Muscle of arm (tissue), 12 donors: ENCODE data around the gene SLC39A8. TPM values are rescaled to one million over a fixed set of nuclear protein-coding genes. Genes with fewer than 3 reads are reported as not detected.
A peak's percentile ranks its signal among the peaks of the same experiment; 100 is the strongest.
"Not testable (repeated sequence)": the region's sequence is repeated elsewhere in the genome, so short reads cannot be mapped to it uniquely, and the experiment has no call there.

ENCODE experiments used
- DNase-seq: peaks from one replicate; pipeline ENCODE4 v3.0.0-alpha.2; 2013
- polyA plus RNA-seq, 12 donors: library from polyadenylated mRNA; unstranded; fragments of 120-200 nt; gene quantifications; one replicate each; pipeline ENCODE4 v1.2.1, GENCODE V29; 2013; ENCODE audit not compliant: insufficient read length in 12 of 12

Gene SLC39A8
- polyA plus RNA-seq, 12 donors, result 2.7 to 11.8 (median 3.2) TPM; not detected in 1

DNA sequence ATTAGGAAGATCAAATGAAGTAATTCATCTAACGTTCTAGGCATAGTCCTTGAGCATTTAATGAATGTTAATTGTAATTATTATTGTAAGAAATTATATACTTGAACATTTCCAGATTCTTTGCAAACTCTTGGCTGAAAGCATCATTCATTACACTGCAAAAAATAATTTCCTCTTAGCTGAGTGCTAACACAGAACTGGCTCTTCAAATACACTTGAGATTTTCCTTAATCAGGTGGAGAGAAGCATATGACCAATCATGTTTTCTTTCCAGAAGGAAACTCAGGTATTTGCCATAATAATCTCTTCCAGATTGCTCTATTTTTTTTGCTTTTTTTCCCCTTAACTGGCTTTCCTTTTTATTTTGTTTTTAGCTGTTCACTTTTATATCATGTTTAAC lies 42.5 kb downstream of the SLC39A8 start:
- DNase-seq, result no peak

DNA sequence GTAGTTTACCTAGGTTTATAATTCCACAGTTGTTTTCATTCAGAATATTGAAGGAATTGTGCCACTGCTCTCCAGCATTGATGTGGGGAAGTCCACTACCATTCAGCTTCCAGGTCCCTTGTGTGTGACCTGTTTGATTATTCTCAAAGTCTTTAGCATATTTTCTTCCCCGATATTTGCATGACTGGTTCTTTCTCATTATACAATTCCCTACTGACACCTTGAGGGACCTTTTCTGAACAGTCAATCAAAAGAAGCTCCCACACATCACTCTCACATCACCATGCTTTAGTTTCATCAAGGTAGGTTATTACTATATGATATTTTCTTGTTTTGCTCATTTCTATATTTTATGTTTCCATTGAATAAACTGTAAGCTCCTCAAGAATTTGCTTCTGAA lies 44.1 kb downstream of the SLC39A8 start:
- DNase-seq, result no peak

DNA sequence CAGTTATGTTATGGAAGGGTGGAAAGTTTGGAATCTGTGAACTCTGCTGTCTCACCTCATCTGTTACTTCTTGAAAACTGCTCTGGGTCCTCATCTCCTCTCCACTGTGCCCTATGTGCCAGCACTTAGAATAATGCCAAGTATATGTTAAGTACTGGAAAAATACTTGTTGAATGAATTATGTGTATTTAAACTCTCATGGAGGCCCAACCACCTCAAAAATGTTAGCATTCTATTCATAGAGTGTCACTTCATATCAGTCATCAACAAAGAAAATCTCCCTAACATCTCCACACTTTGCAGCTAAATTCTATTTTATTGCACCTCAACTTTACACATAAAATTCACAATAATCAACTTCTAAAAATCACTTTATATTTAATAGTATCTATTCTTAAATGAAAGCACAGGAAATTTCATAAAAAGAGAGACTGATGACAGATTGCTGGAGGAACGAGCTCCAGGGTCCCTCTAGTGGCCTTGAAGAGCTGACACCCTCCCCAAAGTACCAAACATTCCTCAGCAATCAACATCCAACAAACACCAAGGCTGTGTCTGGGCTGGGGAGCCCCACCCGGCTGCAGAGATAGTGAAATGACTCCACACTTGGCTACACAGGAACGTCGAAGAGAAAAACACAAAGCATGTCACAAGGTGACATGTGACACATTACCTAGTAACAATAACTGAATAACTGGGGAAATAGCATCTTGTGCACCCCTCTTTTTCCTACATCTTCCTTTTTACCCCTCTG lies 45.8 kb downstream of the SLC39A8 start:
- peak; percentile 11 for DNase-seq

DNA sequence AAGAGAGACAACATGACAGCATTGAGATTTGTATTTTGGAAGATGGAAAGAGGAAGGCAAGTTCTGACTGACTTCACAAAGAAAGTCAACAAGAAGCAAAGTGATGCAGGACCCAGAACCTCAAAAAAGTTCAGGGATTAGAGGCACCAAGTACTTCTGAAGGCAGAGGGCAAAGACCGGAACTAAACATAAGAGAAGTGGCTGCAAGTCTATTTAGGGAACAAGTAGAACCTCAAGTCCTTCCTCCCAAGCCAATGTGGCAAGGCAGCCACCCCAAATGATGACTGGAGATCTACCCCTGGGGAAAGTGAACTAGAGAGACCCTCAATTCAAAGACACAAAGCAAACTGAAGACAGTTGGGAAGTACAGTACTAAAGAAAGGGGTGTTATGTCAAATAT lies 46.6 kb downstream of the SLC39A8 start:
- DNase-seq, result no peak

DNA sequence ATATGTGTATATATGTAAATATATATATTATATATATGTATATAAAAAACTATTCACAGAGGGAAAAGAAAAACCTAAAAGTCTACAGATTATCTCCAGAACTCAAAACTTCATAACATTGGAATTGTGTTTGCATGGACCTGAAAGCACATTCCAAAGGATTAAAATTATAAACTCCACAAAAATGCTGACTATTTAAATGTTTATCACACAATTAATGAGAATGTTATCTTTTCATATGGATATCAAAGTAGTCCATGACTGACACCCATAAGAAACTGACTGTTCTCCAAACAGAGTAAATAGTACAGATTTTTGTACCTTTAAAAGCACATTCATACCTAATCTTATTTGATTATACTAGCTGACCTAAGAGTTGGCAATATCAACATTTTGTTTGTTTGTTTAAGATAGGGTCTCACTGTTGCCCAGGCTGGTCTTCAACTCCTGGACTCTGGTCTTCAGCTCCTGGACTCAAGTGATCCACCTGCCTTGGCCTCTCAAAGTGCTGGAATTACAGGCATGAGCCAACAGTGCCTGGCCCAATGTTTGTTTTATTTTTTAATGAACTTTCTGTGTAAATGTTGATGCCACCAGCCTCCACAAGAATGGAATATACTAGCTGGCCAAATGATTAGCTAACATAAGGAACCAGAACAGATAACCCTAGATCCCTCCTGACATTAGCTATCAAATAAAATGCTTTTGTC lies 50.0 kb downstream of the SLC39A8 start:
- no peak for DNase-seq

DNA sequence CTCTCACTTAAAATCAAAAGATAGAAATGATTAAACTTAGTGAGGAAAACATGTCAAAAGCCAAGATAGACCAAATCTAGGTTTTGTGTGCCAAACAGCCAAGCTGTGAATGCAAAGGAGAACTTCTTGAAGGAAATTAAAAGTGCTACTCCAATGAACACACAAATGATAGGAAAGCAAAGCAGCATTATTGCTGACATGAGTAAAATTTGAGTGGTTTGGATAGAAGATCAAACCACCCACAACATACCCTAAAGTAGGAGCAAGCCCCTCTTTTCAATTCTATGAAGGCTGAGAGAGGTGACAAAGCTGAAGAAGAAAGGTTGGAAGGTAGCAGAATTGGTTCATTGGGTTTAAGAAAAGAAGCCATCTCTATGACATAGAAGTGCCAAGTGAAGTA lies 56.8 kb downstream of the SLC39A8 start:
- no peak for DNase-seq

DNA sequence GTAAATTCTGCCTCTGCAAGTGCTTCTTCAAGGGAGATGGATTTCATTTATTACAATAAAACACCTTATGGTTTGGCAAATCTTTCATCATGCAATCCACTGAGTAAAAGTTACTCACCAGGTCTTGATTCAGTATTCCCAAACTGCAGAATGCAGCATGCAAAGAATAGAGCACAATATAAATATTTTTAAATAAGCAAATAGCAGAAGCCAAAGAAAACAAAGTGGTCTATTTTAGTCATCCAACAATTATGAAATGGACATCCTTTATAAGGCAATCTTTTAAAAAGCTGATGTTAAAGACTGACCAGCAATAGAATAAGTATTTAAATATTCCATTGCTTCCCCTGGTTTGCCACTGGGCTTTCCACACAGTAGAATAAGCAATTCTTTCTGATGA lies 59.5 kb downstream of the SLC39A8 start:
- DNase-seq, result no peak

DNA sequence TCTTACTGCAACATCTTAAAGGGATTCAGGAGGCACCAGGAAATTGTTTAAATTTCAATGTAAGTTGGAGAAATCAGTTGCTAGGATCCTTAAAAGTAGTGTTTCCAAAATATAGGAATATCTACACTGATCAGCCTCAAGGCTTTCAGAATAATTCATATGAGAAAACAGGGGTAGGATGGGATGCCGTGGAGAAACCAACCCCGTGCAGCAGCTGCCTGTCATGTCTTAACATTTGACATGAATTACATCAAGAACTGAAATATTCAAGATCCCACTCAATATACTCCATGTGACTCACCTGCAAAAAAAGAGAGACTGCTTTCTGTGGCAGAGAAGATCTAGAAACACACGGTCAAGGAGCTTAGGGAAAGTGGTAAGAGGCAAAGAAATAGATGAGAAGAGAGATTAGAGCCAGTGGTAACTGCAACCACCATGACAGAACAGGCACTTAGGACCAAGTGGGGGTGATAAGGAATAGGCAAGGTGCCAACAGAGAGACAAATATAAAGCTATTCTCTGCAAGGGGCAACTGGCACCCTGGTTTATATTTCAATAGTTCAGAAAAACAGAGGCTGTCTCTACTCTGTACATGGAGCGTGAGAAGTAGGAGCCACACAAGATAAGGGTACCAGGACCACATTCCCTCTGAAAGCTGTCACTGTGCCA lies 64.0 kb downstream of the SLC39A8 start:
- no peak for DNase-seq

DNA sequence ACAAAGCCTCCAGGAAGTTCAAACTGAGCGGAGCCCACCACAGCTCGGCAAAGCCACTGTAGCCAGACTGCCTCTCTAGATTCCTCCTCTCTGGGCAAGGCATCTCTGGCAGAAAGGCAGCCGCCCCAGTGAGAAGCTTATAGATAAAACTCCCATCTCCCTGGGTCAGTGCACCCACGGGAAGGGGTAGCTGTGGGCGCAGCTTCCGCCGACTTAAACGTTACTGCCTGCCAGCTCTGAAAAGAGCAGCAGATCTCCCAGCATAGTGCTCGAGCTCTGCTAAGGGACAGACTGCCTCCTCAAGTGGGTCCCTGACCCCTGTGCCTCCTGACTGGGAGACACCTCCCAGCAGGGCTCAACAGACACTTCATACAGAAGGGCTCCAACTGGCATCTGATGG lies 72.0 kb downstream of the SLC39A8 start:
- DNase-seq, result not testable (repeated sequence)

DNA sequence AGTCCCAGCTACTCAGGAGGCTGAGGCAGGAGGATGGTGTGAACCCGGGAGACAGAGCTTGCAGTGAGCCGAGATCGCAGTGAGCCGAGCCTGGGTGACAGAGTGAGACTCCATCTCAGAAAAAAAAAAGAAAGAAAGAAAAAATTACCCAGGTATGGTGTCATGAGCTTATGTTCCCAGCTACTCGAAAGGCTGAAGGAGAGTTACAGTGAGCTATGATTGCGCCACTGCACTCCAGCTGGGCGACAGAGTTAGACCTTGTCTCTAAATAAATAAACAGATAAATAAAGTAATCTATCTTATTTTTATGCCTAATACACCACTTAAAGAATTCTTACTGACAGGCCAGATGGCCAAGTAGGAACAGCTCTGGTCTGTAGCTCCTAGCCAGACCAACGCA lies 73.0 kb downstream of the SLC39A8 start:
- no peak for DNase-seq

DNA sequence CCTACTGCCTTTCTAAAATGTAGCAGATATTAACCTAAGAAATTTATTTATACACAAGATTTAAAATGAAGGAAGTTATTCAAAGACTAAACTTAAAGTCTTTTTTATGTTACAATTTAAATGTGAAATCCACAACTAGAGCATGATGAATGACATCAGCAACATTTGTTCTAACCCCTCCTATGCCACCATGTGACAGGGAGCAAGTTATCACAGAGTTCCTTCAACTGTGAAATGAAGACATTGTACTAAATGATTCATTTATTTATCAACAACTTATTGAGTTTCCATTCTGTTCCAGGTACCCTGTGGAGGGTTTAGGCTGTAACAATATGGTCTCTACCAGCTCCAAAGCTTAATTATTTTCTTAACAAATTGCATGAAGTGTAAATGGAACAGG lies 76.9 kb downstream of the SLC39A8 start:
- DNase-seq, result no peak

DNA sequence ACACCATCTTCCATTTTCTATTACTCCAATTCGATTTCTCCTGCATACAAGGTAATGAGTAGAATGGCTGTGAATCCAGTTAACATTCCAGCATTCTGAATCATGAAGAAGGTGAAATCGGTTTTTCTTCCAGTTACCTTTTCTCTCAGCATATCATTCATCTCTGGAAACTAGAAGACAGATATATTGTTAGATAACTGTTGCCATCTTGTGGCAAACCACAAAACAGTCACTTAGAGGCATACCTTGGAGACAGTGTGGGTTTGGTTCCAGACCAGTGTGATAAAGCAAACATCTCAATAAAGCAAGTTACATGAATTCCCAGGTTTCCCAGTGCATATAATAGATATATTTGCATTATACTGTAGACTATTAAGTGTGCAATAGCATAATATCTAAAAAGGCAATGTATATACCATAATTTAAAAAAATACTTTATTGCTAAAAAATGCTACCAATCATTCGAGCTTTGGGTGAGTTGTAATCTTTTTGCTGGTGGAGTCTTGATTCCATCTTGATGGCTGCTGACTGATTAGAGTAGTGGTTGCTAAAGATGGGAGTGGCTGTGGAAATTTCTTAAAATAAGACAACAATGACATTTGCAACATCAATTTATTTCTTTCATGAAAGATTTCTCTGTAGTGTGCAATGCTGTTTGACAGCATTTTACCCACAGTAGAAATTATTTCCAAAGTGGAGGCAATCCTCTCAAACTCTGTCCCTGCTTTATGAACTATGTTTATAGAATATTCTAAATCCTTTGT lies 82.1 kb downstream of the SLC39A8 start:
- peak; percentile 51 for DNase-seq

DNA sequence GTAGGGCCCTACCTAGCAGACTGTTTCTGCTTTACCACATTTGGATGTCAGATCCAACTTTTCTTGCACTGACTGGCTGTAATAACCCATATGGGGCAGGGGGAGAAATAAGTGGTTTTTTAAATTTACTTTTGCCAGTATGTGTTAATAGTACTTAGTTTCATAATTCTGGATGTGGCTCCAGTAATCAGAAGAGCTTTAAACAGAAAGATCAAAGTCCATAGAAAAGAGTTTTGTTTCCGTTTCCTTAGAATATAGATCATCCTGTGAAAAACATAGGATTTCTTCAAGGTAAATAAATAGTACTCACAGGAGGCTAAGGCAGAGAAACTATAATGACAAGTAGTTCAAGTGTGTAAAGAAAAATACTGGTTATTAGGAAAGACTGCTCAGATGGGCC lies 85.6 kb downstream of the SLC39A8 start:
- DNase-seq, result no peak

DNA sequence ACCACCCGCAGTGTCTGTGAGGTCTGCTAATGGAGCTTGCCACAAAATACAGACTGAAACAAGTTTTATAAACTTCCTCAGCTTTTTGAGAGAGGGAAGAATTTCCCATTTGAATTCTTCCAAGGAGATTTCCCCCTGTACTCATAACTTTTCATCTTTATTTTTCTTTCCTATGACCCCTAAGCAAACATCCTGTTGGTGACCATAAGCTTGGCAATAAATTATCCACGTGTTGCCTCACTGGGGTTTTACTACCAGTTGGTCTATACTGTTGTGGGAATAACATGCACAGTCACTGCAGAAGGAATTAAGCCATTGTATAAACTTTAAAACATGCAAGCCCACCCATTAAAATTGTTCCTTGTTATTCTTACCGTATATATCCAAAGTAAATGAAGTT lies 86.2 kb downstream of the SLC39A8 start:
- DNase-seq, result no peak

DNA sequence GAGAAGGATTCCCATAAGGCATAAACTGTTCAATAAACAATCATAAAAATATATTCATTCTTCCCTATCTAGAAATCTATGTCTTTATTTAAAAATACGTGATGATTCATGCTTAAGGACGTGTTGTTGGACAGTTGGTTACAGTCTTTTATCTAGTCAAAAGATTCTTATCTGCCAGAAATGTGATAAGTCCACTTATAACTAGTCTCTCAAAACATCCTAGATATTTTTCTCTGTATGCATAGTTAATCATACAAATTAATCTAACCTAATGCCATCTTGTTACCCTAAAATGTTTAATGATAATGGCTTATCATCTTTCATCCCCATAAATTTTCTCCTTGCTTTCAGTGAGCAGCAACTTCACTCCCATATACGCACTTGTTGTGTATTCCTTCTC lies 89.0 kb downstream of the SLC39A8 start:
- DNase-seq, result no peak

DNA sequence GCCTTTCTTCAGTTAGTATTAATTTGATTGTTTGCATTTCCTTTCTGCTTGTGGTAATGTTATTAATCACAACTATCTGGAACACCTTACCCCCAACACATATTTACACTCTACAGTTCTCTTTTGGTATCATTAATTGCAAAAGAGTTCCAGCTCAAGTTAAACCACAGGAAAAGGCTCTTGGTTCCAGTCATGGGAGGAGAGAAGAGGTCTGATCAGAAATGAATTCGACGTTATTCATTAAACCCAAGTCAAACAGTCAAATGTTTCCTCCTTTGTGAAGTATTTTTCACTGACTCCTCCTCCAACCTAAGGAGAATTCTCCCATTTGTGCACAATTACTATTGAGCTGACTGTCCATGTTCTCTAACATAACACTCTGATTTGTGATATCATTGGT lies 91.4 kb downstream of the SLC39A8 start:
- no peak for DNase-seq

DNA sequence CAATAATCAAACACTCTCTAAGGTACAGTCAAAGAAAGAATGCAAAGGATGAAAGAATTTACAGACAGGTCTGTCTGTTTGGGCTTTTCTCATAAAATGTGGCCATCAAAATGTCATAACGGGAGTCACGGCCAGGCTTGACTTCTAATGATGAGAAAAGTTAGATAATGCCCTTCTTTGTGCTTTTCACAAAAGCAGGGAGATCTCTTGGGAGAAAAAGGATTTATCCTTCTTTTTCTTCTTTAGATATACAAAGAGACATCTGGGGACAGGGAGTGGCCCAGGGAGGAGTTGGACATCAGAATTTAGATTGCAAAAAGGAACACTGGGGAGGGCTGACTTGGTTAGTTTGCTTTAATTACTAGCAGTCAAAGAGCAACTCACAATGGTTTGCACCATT lies 93.1 kb downstream of the SLC39A8 start:
- no peak for DNase-seq

DNA sequence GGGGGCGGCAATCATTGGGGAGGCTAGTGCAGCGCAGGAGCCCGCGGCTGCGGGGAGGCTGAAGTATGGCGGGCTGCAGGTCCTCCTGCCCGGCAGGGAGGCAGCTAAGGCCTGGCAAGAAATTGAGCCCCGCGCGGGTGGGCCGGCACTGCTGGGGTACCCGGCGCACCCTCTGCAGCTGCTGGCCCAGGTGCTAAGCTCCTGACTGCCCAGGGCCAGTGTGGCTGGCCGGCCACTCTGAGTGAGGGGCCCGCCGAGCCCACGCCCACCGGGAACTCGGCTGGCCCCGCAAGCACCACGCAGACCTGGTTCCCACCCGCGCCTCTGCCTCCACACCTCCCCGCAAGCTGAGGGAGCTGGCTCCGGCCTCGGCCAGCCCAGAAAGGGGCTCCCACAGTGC lies 94.9 kb downstream of the SLC39A8 start:
- DNase-seq, result no peak

DNA sequence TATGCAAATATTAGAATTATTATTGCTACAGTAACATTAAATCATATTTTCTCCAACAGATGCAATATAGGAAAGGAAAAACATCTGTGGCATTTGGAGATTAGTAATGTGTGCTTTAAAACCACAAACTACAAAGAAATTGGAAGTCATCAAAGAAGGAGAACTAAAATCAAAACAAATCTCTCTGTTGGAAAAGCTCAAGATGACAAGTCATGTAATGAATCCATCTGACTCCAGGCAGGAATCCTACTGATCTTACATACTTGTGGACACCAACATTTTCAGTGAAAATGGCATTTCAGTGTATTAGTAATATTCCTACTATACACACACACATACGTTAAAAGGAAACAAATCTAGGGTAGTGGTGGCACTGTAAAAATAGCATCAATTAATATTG lies 98.2 kb downstream of the SLC39A8 start:
- DNase-seq, result no peak

DNA sequence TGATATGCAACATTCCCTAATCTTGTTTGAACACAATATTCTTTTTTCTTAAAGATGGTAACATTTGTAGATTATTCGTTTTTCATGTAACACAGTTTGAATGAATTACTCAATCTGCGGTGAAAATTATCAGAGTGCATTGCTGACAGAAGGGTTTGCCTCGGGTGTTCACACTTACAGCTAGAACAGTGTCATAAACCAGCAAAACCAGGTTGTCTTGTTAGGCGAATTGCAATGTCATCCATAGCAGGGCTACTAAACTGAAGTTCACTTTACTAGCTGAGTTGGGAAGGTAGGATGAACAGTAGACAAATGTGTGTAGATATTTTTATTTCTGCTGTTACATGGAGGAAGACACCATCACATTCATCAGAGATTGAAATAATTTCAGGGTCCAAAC lies 98.9 kb downstream of the SLC39A8 start:
- no peak for DNase-seq

DNA sequence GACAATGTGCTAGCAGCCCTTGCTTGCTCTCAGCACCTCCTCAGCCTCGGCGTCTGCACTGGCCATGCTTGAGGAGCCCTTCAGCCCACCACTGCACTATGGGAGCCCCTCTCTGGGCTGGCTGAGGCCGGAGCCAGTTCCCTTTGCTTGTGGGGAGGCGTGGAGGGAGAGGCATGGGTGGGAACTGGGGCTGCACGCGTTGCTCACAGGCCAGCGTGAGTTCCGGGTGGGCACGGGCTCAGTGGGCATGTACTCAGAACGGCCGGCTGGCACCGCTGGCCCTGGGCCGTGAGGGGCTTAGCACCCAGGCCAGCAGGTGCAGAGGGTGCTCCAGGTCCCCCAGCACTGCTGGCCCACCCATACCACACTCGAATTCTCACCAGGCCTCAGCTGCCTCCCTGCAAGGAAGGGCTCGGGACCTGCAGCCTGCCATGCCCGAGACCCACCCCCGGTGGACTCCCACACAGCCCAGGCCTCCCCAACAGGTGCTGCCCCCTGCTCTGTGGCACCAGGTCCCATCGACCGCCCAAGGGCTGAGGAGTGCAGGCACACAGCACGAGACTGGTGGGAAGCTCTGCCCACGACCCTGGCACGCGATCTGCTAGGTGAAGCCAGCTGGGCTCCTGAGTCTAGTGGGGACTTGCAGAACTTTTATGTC lies 100.3 kb downstream of the SLC39A8 start:
- no peak for DNase-seq

DNA sequence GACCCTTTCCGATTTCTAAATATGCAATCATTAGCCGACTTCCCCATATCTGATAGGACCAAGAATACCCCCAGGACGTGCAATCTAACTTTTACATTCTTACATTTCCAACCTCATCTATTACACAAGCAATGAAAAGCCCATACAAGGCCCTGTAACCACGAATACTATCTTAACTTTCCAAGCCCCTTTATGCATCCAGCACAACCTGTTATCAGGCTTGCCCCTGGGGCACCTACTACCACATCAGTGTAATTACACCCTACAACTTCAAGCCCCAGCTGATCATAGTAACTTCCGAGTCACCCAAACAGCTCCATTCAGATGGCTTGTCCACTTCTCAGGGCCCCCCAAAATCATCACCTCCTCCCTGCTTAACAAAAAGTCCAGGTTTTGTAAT lies 102.0 kb downstream of the SLC39A8 start:
- not testable (repeated sequence) for DNase-seq
